HG03280 (cell line): ENCODE data around the gene CCDC50.

Experiments used
- ATAC-seq: cut with Tn5 transposase; IDR thresholded peaks from one replicate; pipeline ENCODE4 v1.9.1; 2021; ENCODE audit warnings: mild to moderate bottlenecking, moderate library complexity; ENCODE audit not compliant: unreplicated experiment

The CCDC50 gene

GRCh38 chr3:191415566-191415965 is 86.4 kb downstream of the CCDC50 start:
- ATAC-seq = no peak

- ATAC-seq = no peak
These were observed 88.2 kb downstream of the CCDC50 start for GRCh38 chr3:191417457-191417729.

- no peak for ATAC-seq
These were observed 91.6 kb downstream of the CCDC50 start for GRCh38 chr3:191420771-191421170.

- no peak for ATAC-seq
These were observed 95.7 kb downstream of the CCDC50 start for GRCh38 chr3:191424881-191425280.

DNA sequence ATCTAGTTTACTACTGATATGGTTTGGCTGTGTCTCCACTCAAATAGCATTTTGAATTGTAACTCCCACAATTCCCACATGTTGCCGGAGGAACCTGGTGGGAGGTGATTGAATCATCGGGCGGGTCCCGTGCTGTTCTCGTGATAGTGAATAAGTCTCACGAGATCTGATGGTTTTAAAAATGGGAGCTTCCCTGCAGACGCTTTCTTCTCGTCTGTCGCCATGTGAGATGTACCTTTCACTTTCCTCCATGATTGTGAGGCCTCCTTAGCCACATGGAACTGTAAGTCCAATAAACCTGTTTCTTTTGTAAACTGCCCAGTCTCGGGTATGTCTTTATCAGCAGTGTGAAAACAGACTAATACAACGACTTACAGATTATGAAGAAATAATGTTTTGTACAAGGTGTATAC is 96.1 kb downstream of the CCDC50 start:
- no peak for ATAC-seq

GRCh38 chr3:191426311-191426710 is 97.1 kb downstream of the CCDC50 start:
- ATAC-seq = no peak

DNA sequence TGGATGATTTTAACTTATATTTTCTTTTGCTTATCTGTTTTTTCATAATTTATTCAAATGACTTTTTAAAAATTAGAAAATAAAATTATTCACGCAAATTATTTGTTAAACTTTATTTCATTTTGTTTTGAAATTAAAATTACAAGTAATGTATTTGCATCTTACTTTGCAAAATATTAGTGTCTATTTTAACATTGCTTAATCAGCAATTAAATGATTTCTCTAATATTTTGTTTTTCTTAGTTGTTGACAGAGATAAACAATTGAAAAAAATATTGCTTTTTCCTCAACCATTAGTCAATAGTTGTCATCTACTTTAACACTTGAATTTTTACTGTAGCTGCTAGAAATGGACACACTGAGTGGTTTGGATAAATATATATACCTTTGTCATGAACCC is 99.0 kb downstream of the CCDC50 start:
- no peak for ATAC-seq

DNA sequence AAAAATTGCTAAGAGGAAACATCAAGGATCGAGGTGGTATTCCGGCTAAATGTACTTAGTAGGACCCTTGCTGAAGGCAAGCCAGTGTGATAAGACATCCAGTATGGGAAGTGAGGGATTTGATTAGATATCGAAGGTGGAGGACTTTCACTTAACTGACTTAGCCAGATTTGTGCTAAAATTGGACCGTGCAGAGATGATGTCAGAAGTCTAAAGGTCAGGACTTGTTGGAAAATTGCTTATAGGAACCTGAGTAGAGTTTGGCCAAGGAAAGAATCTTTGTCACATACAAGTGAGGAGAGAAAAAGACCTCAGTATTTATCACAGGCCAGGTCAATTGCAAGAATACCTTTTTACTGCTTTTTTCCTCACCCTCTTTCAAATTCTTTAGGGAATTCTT is 100.9 kb downstream of the CCDC50 start:
- ATAC-seq = no peak

- no peak for ATAC-seq
These were observed 102.1 kb downstream of the CCDC50 start for GRCh38 chr3:191431160-191431822.

- ATAC-seq = no peak
These were observed 103.0 kb downstream of the CCDC50 start for GRCh38 chr3:191432162-191432561.

DNA sequence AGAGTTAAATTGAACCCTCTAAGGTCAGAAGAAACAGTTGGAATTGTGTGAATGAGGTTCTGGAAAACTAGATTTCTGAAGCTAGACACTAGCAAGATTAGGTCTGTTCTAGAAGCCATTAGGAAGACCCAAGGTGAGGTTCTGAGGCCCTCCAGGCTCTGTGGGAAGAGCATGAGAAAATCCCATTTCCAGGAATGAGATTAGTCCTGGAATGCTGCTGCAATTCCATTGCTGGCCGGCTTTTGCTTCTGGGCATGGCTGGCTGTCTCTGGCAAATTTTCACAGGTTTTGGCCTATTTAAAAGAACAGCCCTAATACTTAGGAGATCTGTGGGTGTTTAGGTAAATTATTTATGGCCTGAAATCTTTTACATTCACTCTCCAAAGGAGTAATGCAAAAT is 104.8 kb downstream of the CCDC50 start:
- ATAC-seq = no peak

- no peak for ATAC-seq
These were observed 106.8 kb downstream of the CCDC50 start for GRCh38 chr3:191435981-191436380.

GRCh38 chr3:191438150-191438814 is 109.1 kb downstream of the CCDC50 start:
- ATAC-seq = no peak

DNA sequence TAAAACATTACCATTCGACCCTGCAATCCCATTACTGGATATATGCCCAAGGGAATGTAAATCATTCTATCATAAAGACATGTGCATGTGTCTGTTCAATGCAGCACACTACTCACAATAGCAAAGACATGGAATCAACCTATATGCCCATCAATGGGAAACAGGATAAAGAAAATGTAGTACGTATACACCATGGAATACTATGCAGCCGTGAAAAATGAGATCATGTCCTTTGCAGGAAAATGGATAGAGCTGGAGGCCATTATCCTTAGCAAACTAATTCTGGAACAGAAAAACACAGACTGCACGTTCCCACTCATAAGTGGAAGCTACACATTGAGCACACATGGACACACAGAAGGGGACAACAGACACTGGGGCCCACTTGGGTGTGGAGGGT is 111.3 kb downstream of the CCDC50 start:
- no peak for ATAC-seq

GRCh38 chr3:191441687-191442086 is 112.5 kb downstream of the CCDC50 start:
- no peak for ATAC-seq

DNA sequence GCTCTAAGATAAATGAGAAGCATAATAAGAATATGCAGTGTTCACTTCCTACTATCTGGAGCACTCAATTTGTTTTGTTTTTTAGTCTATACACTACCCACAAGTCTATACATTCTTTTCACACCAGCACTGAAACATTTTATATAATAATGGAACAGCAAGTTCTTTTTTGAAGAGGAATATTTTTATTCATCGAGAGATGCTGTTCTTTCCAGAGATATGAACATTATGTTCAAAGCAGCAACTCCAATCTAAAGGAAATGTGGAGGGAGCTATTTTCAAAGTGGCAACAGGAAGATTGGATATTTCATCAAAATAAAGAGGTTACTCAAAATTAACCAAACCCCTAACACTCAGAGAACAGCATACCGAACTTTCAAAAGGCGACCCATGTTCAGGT is 115.4 kb downstream of the CCDC50 start:
- no peak for ATAC-seq
